Sigmoid colon (tissue), 7 donors: ENCODE results near the gene CLSTN2. TPM values are rescaled to one million over a fixed set of nuclear protein-coding genes. Genes with fewer than 3 reads are reported as not detected.

Experiments
- DNase-seq: peaks from one replicate; pipeline ENCODE4 v3.0.0-alpha.2; 2019
- H3K27ac ChIP-seq, 4 donors: fragments of 200-600 bp; sonication (generic); one replicate each; pipeline ENCODE4 v1.5.1; 2016 to 2019; ENCODE audit warnings: mild to moderate bottlenecking in 1 of 4
- H3K27me3 ChIP-seq, 3 donors: fragments of 200-600 bp; sonication (generic); one replicate each; pipeline ENCODE4 v1.5.1; 2019; ENCODE audit warnings: mild to moderate bottlenecking in 1 of 3
- H3K36me3 ChIP-seq, 4 donors: fragments of 200-600 bp; sonication (generic); one replicate each; pipeline ENCODE4 v1.5.1; 2016 to 2019
- H3K4me1 ChIP-seq, 4 donors: fragments of 200-600 bp; sonication (generic); one replicate each; pipeline ENCODE4 v1.5.1; 2017 to 2019
- H3K4me3 ChIP-seq, 4 donors: fragments of 200-600 bp; sonication (generic); one replicate each; pipeline ENCODE4 v1.5.1; 2017 to 2019; ENCODE audit warnings: mild to moderate bottlenecking in 2 of 4, moderate library complexity in 1 of 4
- H3K9me3 ChIP-seq, 4 donors: fragments of 200-600 bp in 3 of 4; sonication (generic) in 3 of 4; one replicate each; pipeline versions ENCODE4 v1.5.1 to v1.6.1; 2013 to 2019
- CTCF ChIP-seq, 4 experiments: fragments of 450-650 bp in 3 of 4; fragments of 200-600 bp in 1 of 4; IDR thresholded peaks; one replicate each; pipeline ENCODE4 v1.5.1; 2016 to 2019; ENCODE audit warnings: antibody characterized with exemption in 4 of 4, mild to moderate bottlenecking in 3 of 4, moderate library complexity in 2 of 4
- EP300 ChIP-seq, 4 donors: sonication (generic); formaldehyde crosslinking; IDR thresholded peaks; one replicate each; pipeline ENCODE4 v1.6.1; 2017; ENCODE audit warnings: antibody characterized with exemption in 4 of 4
- POLR2A ChIP-seq, 2 donors: fragments of 450-650 bp; IDR thresholded peaks; one replicate each; pipeline ENCODE4 v1.6.1; 2016; ENCODE audit warnings: antibody characterized with exemption in 2 of 2, mild to moderate bottlenecking in 2 of 2, moderate library complexity in 2 of 2
- POLR2AphosphoS5 ChIP-seq, 4 donors: sonication (generic); formaldehyde crosslinking; IDR thresholded peaks; one replicate each; pipeline ENCODE4 v1.6.1; 2017; ENCODE audit warnings: antibody characterized with exemption in 4 of 4
- WGBS, 2 donors: extraction: QIAGEN DNeasy Blood & Tissue Kit; methylation state at CpG; one replicate each; pipeline ENCODE4 v1.1.7; 2013; 5-methylcytosine and 5-hydroxymethylcytosine counted together
- intact Hi-C: fragments of 100-400 bp; cut with DNase I; formaldehyde crosslinking; loops from one replicate; pipeline ENCODE4 v1.15.1; 2023
- polyA plus RNA-seq, 3 donors: library from polyadenylated mRNA; stranded (reverse); fragments of 200-250 nt; gene quantifications; one replicate each; pipeline ENCODE4 v1.2.3, GENCODE V29; 2013
- total RNA-seq, 4 donors: library from RNA; depleted of rRNA; stranded (reverse); fragments of >200 nt; gene quantifications; one replicate each; pipeline ENCODE4 v1.1.0, GENCODE V29; 2016
- donor health status: healthy with polysubstance abuse.
- donor health status: Bipolar disorder and iron deficiency.
- donor health status: healthy.

The CLSTN2 gene
- total and polyA plus RNA-seq, 7 donors: 0.23 to 8.3 (median 2.7) TPM

GRCh38 chr3:140011086-140011485 lies 76.1 kb downstream of the CLSTN2 start:
- Histone ChIP-seq H3K27ac (no peak overlapping the region), H3K27me3 (no peaks in the 10 kb centered on the region), H3K4me1 (no peaks in the 10 kb centered on the region), H3K9me3 (no peaks in the 10 kb centered on the region), H3K36me3 (no peaks in the 10 kb centered on the region), H3K4me3 (no peak overlapping the region)
- intact Hi-C loops: no loop called here
- TF ChIP-seq POLR2AphosphoS5 (IDR thresholded peaks at IDR 0.05) (no peak), CTCF (IDR thresholded peaks at IDR 0.05) (no peak), EP300 (IDR thresholded peaks at IDR 0.05) (no peak), POLR2A (IDR thresholded peaks at IDR 0.05) (no peak)
- DNase-seq: no peak
- 84 to 94% methylated on average over 2 of the region's 2 CpGs for WGBS, 2 donors

- no peaks in the 10 kb centered on the region for H3K9me3 ChIP-seq
- no peaks in the 10 kb centered on the region for H3K4me1 ChIP-seq
- intact Hi-C loops: no loop called here
- WGBS, 2 donors: 75 to 86% methylated on average over 5 of the region's 5 CpGs
- DNase-seq: no peak
- H3K27me3 ChIP-seq: no peaks in the 10 kb centered on the region
- TF ChIP-seq POLR2A (IDR thresholded peaks at IDR 0.05) (no peak), POLR2AphosphoS5 (IDR thresholded peaks at IDR 0.05) (no peak), CTCF (IDR thresholded peaks at IDR 0.05) (no peak), EP300 (IDR thresholded peaks at IDR 0.05) (no peak)
- H3K36me3 ChIP-seq: no peaks in the 10 kb centered on the region
- no peak overlapping the region for H3K27ac ChIP-seq
- no peak overlapping the region for H3K4me3 ChIP-seq
Observed at GRCh38 chr3:140011611-140012277, 76.8 kb downstream of the CLSTN2 start.

- Histone ChIP-seq H3K27me3 (no peaks in the 10 kb centered on the region), H3K9me3 (no peaks in the 10 kb centered on the region), H3K27ac (no peak overlapping the region), H3K36me3 (no peaks in the 10 kb centered on the region), H3K4me3 (no peak overlapping the region), H3K4me1 (no peaks in the 10 kb centered on the region)
- TF ChIP-seq EP300 (IDR thresholded peaks at IDR 0.05): no peak
- no peak for TF ChIP-seq CTCF (IDR thresholded peaks at IDR 0.05)
- TF ChIP-seq POLR2AphosphoS5 (IDR thresholded peaks at IDR 0.05): no peak
- no peak for TF ChIP-seq POLR2A (IDR thresholded peaks at IDR 0.05)
- DNase-seq: no peak
- intact Hi-C loops: no loop called here
- 75 to 88% methylated on average over 5 of the region's 5 CpGs for WGBS, 2 donors
Observed at GRCh38 chr3:140013220-140013619, 78.2 kb downstream of the CLSTN2 start.

- Histone ChIP-seq H3K9me3 (no peaks in the 10 kb centered on the region), H3K4me1 (no peaks in the 10 kb centered on the region), H3K4me3 (no peak overlapping the region), H3K27ac (no peak overlapping the region), H3K27me3 (no peaks in the 10 kb centered on the region), H3K36me3 (no peaks in the 10 kb centered on the region)
- TF ChIP-seq EP300 (IDR thresholded peaks at IDR 0.05): no peak
- TF ChIP-seq CTCF (IDR thresholded peaks at IDR 0.05): no peak
- TF ChIP-seq POLR2A (IDR thresholded peaks at IDR 0.05): no peak
- no peak for TF ChIP-seq POLR2AphosphoS5 (IDR thresholded peaks at IDR 0.05)
- intact Hi-C loops: no loop called here
- no peak for DNase-seq
- WGBS, 2 donors: 46 to 80% methylated on average over 3 of the region's 3 CpGs
Observed at GRCh38 chr3:140014831-140015495, 80.0 kb downstream of the CLSTN2 start.
